K562 (cell line): ENCODE results near the gene CHCHD1. TPM values are rescaled to one million over a fixed set of nuclear protein-coding genes. Genes with fewer than 3 reads are reported as not detected.

ENCODE experiments used
- CEBPB ChIP-seq: fragments of 450-650 bp; IDR thresholded peaks from 2 replicates; pipeline ENCODE4 v1.6.1; 2016; ENCODE audit warnings: missing genetic modification characterization, missing compliant biosample characterization
- ELF4 ChIP-seq: fragments of 450-650 bp; formaldehyde crosslinking; IDR thresholded peaks from 2 replicates; pipeline ENCODE4 v1.4.0; 2022; ENCODE audit warnings: missing genetic modification characterization
- FIP1L1 ChIP-seq: fragments of 200-400 bp; formaldehyde crosslinking; IDR thresholded peaks from 2 replicates; pipeline ENCODE4 v1.6.1; 2018; ENCODE audit warnings: mild to moderate bottlenecking, low read depth, low read length; ENCODE audit not compliant: poor library complexity, severe bottlenecking
- GABPA ChIP-seq: fragments of 200-800 bp; sonication (Bioruptor generic); conservative IDR thresholded peaks from 2 replicates; pipeline ENCODE4 v1.6.1; 2016; ENCODE audit warnings: low read depth, missing genetic modification characterization, missing compliant biosample characterization
- GTF2B ChIP-seq: IDR thresholded peaks from 2 replicates; pipeline ENCODE4 v1.6.1; 2011; ENCODE audit not compliant: insufficient read length; ENCODE audit errors: extremely low read depth
- HDGF ChIP-seq: fragments of 450-650 bp; IDR thresholded peaks from 2 replicates; pipeline ENCODE4 v1.6.1; 2016
- KHSRP ChIP-seq: fragments of 450-650 bp; IDR thresholded peaks from 2 replicates; pipeline ENCODE4 v1.6.1; 2017
- KLF6 ChIP-seq: fragments of 250-450 bp; sonication (Bioruptor Pico); IDR thresholded peaks from 2 replicates; pipeline ENCODE4 v1.4.0; 2020; ENCODE audit warnings: mild to moderate bottlenecking, moderate library complexity, borderline replicate concordance
- LARP7 ChIP-seq: fragments of 450-650 bp; IDR thresholded peaks from 2 replicates; pipeline ENCODE4 v1.6.1; 2016
- MYC ChIP-seq, 2 experiments: fragments of 250-450 bp in 1 of 2; sonication (Bioruptor Pico) in 1 of 2; IDR thresholded peaks; 2 replicates each; pipeline versions ENCODE4 v1.5.1 to v1.6.1; 2012 to 2021; ENCODE audit warnings: low read depth in 2 of 2, borderline replicate concordance in 1 of 2, improper control_type of control experiment in 1 of 2, low read length in 1 of 2, mild to moderate bottlenecking in 1 of 2, moderate library complexity in 1 of 2
- OTX1 ChIP-seq: fragments of 450-650 bp; formaldehyde crosslinking; IDR thresholded peaks from 2 replicates; pipeline ENCODE4 v1.4.0; 2022; ENCODE audit warnings: mild to moderate bottlenecking
- PBX2 ChIP-seq, 2 experiments: IDR thresholded peaks in 1 of 2; conservative IDR thresholded peaks in 1 of 2; 2 replicates each; pipeline ENCODE4 v1.6.1; 2016; ENCODE audit warnings: low read depth in 2 of 2, mild to moderate bottlenecking in 1 of 2, missing compliant biosample characterization in 1 of 2, missing genetic modification characterization in 1 of 2, moderate library complexity in 1 of 2
- POLR2G ChIP-seq: fragments of 200-400 bp; formaldehyde crosslinking; IDR thresholded peaks from 2 replicates; pipeline ENCODE4 v1.6.1; 2017; ENCODE audit warnings: low read depth, mild to moderate bottlenecking, antibody characterized with exemption, low read length, moderate library complexity
- ZBTB7A ChIP-seq: IDR thresholded peaks from 2 replicates; pipeline ENCODE4 v1.6.1; 2011; ENCODE audit warnings: low read depth, mild to moderate bottlenecking, low read length, moderate library complexity, borderline replicate concordance; ENCODE audit not compliant: control insufficient read depth
- ZNF133 ChIP-seq: fragments of 250-450 bp; sonication (Bioruptor Pico); IDR thresholded peaks from 2 replicates; pipeline ENCODE4 v1.4.0; 2020; ENCODE audit warnings: mild to moderate bottlenecking
- ZNF165 ChIP-seq: fragments of 250-450 bp; sonication (Bioruptor Pico); IDR thresholded peaks from 2 replicates; pipeline ENCODE4 v1.4.0; 2020; ENCODE audit warnings: borderline replicate concordance
- ZNF431 ChIP-seq: sonication (generic); formaldehyde crosslinking; IDR thresholded peaks from 2 replicates; pipeline ENCODE4 v1.8.0; 2022; ENCODE audit warnings: mild to moderate bottlenecking, missing genetic modification reagents
- ZNF76 ChIP-seq: fragments of 250-450 bp; sonication (Bioruptor Pico); IDR thresholded peaks from 2 replicates; pipeline ENCODE4 v1.4.0; 2020; ENCODE audit warnings: mild to moderate bottlenecking, moderate library complexity, borderline replicate concordance
- polyA plus RNA-seq, 8 experiments: library from polyadenylated mRNA; depleted of rRNA in 4 of 8; stranded (reverse) in 5 of 8; unstranded in 3 of 8; fragments of >200 nt; fragmentation: Nextera tagmentation in 2 of 8; fragmentation: Illumina TruSeq in 1 of 8; extraction: Ambion mirVana in 2 of 8; extraction: Trizol in 1 of 8; gene quantifications; 2 replicates each; pipeline versions ENCODE4 v1.2.1 to v1.2.3, GENCODE V29; 2011 to 2014; ENCODE audit warnings: inconsistent platforms in 1 of 8, missing spikeins in 1 of 8
- total RNA-seq, 7 experiments: library from RNA; depleted of rRNA in 6 of 7; stranded (reverse); fragments of >200 nt in 6 of 7; fragmentation: Illumina TruSeq in 2 of 7; extraction: Trizol in 2 of 7; gene quantifications; 2 replicates each; pipeline versions ENCODE4 v1.2.1 to v1.2.3, GENCODE V29; 2011 to 2021; ENCODE audit warnings: low replicate concordance in 1 of 7

CHCHD1 gene
- total and polyA plus RNA-seq, 9 of the 15 experiments (the other 6 are each of a cell fraction or from before 2014, with no cell fraction given) = 52.9 to 126 (median 83.4) TPM

- TF ChIP-seq OTX1 (CRISPR knock-in tag) = no peak
- TF ChIP-seq GTF2B = no peak
- no peak for TF ChIP-seq ELF4 (CRISPR knock-in tag)
- TF ChIP-seq ZNF165 (CRISPR knock-in tag) = peak; percentile 20; the same call in 1 of the 2 replicates
- TF ChIP-seq ZNF76 = peak; percentile 34; the same call in 1 of the 2 replicates
- no peak for TF ChIP-seq HDGF
- no peak for TF ChIP-seq KLF6 (CRISPR knock-in tag)
- TF ChIP-seq FIP1L1 = no peak
- no peak for TF ChIP-seq ZNF133 (CRISPR knock-in tag)
- no peak for TF ChIP-seq LARP7
- TF ChIP-seq KHSRP = no peak
- no peak for TF ChIP-seq POLR2G
- TF ChIP-seq MYC (IDR thresholded peaks at IDR 0.05; ENCODE audit: low read depth, low read length) = peak; percentile 34; the same call in 1 of the 2 replicates
- no peak for TF ChIP-seq MYC (CRISPR knock-in tag; IDR thresholded peaks at IDR 0.05; ENCODE audit: borderline replicate concordance, low read depth)
- no peak for TF ChIP-seq CEBPB (tag)
- TF ChIP-seq ZBTB7A = no peak
- TF ChIP-seq PBX2 (CRISPR knock-in tag; IDR thresholded peaks at IDR 0.05; ENCODE audit: low read depth) = no peak
- peak; percentile 73 for TF ChIP-seq PBX2 (tag; conservative IDR thresholded peaks at IDR 0.05; ENCODE audit: low read depth)
- peak; percentile 48; the same call in 1 of the 2 replicates for TF ChIP-seq GABPA (tag)
- no peak for TF ChIP-seq ZNF431 (CRISPR knock-in tag)
- TF ChIP-seq, all 486 proteins: peak for 48
These were observed 27.4 kb downstream of the CHCHD1 start (continued) for GRCh38 chr10:73809061-73809818.
